ENCODE data around the gene FTO. TPM values are rescaled to one million over a fixed set of nuclear protein-coding genes. Genes with fewer than 3 reads are reported as not detected.

The FTO gene
- total and polyA plus RNA-seq, 2 of the 13 experiments (the other 11 are each of a cell fraction or from before 2014, with no cell fraction given) = 41.6 to 55.8 TPM

DNA sequence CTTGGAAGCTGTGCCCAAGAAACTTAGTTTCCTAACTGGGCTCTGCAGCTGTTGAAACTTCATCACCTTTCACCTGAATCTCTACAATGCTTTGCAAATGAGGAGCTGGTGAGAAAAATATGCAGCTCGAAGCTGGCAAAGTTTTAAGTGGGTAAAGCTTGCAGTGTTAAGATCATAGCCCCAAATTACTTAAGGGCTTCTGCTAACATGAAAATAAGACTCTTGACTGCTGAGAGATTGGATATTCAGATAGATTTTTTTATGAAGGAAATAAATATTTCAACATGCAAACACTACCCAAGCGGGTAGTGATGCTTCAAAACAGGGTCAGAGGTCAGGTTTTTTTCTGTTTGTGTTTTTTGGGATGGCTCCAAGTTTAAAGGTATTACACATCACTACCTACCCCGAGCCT is 278.7 kb downstream of the FTO start:
- Histone ChIP-seq H3K9ac (ENCODE audit: insufficient read depth, low read depth, low read length) (no peak overlapping the region), H2AFZ (ENCODE audit: low read length) (no peak overlapping the region), H3K9me3 (ENCODE audit: low read length) (no peaks in the 10 kb centered on the region), H4K20me1 (ENCODE audit: insufficient read depth, low read length) (no peaks in the 10 kb centered on the region), H3K27me3 (ENCODE audit: control insufficient read depth in 1 of 2, insufficient read depth in 2 of 2, low read length in 2 of 2) (no peaks in the 10 kb centered on the region), H3K79me2 (ENCODE audit: insufficient read depth, low read length) (no peaks in the 10 kb centered on the region), H3K27ac (ENCODE audit: extremely low read length, insufficient read depth, low read length) (no peak overlapping the region), H3K4me2 (ENCODE audit: low read depth, low read length) (no peak overlapping the region), H3K36me3 (replicated peaks in 1 of 2; ENCODE audit: control insufficient read depth in 1 of 2, insufficient read depth in 2 of 2, low read length in 2 of 2) (no peaks in the 10 kb centered on the region), H3K4me3 (replicated peaks in 1 of 3; ENCODE audit: insufficient read depth in 1 of 3, low read depth in 2 of 3, low read length in 3 of 3) (no peak overlapping the region), H3K4me1 (ENCODE audit: insufficient read depth, low read length) (0 out of 2 replicates have a peak, but pooled peaks cover 5% of the 10 kb centered on the region)
- TF ChIP-seq, protein P1, sequence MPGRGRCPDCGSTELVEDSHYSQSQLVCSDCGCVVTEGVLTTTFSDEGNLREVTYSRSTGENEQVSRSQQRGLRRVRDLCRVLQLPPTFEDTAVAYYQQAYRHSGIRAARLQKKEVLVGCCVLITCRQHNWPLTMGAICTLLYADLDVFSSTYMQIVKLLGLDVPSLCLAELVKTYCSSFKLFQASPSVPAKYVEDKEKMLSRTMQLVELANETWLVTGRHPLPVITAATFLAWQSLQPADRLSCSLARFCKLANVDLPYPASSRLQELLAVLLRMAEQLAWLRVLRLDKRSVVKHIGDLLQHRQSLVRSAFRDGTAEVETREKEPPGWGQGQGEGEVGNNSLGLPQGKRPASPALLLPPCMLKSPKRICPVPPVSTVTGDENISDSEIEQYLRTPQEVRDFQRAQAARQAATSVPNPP (CRISPR knock-in tag; IDR thresholded peaks at IDR 0.05) = no peak
- TF ChIP-seq ZNF460 (CRISPR knock-in tag; IDR thresholded peaks at IDR 0.05; ENCODE audit: borderline replicate concordance) (no peak), THAP11 (CRISPR knock-in tag; IDR thresholded peaks at IDR 0.05) (no peak), NR2F6 (IDR thresholded peaks at IDR 0.05) (peak; percentile 44; the same call in 1 of the 2 replicates), NR2F6 (CRISPR knock-in tag; IDR thresholded peaks at IDR 0.05) (peak; percentile 32; the same call in 1 of the 2 replicates), ZNF567 (CRISPR knock-in tag; IDR thresholded peaks at IDR 0.05; ENCODE audit: borderline replicate concordance) (no peak), ZNF180 (CRISPR knock-in tag; IDR thresholded peaks at IDR 0.05; ENCODE audit: borderline replicate concordance, low read depth) (no peak), PPARG (CRISPR knock-in tag; conservative IDR thresholded peaks at IDR 0.05) (0 out of 2 replicates have a peak, but pooled peaks have one; percentile 13), IRF2 (CRISPR knock-in tag; IDR thresholded peaks at IDR 0.05) (no peak), ZNF10 (CRISPR knock-in tag; IDR thresholded peaks at IDR 0.05; ENCODE audit: borderline replicate concordance, low read depth) (no peak), EED (CRISPR knock-in tag; IDR thresholded peaks at IDR 0.05) (no peak), FOXK1 (CRISPR knock-in tag; IDR thresholded peaks at IDR 0.05; ENCODE audit: borderline replicate concordance, low read depth) (no peak), NR2F1 (CRISPR knock-in tag; IDR thresholded peaks at IDR 0.05) (0 out of 4 replicates have a peak, but pooled peaks of 1 of the 2 experiments have one; percentile 15), ZNF552 (CRISPR knock-in tag; IDR thresholded peaks at IDR 0.05; ENCODE audit: borderline replicate concordance) (no peak), POLR2G (IDR thresholded peaks at IDR 0.05; ENCODE audit: low read depth, low read length) (no peak)
- TF ChIP-seq, protein P2, sequence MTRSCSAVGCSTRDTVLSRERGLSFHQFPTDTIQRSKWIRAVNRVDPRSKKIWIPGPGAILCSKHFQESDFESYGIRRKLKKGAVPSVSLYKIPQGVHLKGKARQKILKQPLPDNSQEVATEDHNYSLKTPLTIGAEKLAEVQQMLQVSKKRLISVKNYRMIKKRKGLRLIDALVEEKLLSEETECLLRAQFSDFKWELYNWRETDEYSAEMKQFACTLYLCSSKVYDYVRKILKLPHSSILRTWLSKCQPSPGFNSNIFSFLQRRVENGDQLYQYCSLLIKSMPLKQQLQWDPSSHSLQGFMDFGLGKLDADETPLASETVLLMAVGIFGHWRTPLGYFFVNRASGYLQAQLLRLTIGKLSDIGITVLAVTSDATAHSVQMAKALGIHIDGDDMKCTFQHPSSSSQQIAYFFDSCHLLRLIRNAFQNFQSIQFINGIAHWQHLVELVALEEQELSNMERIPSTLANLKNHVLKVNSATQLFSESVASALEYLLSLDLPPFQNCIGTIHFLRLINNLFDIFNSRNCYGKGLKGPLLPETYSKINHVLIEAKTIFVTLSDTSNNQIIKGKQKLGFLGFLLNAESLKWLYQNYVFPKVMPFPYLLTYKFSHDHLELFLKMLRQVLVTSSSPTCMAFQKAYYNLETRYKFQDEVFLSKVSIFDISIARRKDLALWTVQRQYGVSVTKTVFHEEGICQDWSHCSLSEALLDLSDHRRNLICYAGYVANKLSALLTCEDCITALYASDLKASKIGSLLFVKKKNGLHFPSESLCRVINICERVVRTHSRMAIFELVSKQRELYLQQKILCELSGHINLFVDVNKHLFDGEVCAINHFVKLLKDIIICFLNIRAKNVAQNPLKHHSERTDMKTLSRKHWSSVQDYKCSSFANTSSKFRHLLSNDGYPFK (CRISPR knock-in tag; IDR thresholded peaks at IDR 0.05; ENCODE audit: borderline replicate concordance) = no peak
- intact Hi-C loops (cut with micrococcal nuclease; ENCODE audit: unreplicated experiment) = no loop called here
- ChIA-PET POLR2A (interaction anchor here (1.6 kb wide), 1 partner anchor 9 kb away, joined by 3 read pairs; no protein-coding TSS in a partner anchor), CTCF (ENCODE audit: low intra/inter-chr PET ratio, low total read pairs) (no interaction called here)
- in situ Hi-C loops (cut with HindIII; ENCODE audit: extremely low pct_ligation_motif_present, low pct_unique_long_range_greater_than_20kb) = no loop called here
- FAIRE-seq = no peak
- ATAC-seq = no peak
- 82% methylated on average over 3 of the region's 3 CpGs for WGBS (ENCODE audit: low lambda C conversion rate)
- DNase-seq (ENCODE audit: low spot score) = no peak
- BruUV-seq (replicated peaks) = no TSS peak
